Stimulated activated CD4-positive, alpha-beta T cell treated with anti-CD3 and anti-CD28 coated beads, TNF-alpha, amount 100 ng/mL, for 1 hour (primary cell): Measurements from ENCODE around the gene PRXL2B.
"Not testable (repeated sequence)": the region's sequence is repeated elsewhere in the genome, so short reads cannot be mapped to it uniquely, and the experiment has no call there.

Experiments
- DNase-seq, 3 donors: peaks; one replicate each; pipeline ENCODE4 v3.0.0-alpha.2; 2020; ENCODE audit warnings: low read depth in 3 of 3, low spot score in 1 of 3

The PRXL2B gene, protein sequence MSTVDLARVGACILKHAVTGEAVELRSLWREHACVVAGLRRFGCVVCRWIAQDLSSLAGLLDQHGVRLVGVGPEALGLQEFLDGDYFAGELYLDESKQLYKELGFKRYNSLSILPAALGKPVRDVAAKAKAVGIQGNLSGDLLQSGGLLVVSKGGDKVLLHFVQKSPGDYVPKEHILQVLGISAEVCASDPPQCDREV

DNA sequence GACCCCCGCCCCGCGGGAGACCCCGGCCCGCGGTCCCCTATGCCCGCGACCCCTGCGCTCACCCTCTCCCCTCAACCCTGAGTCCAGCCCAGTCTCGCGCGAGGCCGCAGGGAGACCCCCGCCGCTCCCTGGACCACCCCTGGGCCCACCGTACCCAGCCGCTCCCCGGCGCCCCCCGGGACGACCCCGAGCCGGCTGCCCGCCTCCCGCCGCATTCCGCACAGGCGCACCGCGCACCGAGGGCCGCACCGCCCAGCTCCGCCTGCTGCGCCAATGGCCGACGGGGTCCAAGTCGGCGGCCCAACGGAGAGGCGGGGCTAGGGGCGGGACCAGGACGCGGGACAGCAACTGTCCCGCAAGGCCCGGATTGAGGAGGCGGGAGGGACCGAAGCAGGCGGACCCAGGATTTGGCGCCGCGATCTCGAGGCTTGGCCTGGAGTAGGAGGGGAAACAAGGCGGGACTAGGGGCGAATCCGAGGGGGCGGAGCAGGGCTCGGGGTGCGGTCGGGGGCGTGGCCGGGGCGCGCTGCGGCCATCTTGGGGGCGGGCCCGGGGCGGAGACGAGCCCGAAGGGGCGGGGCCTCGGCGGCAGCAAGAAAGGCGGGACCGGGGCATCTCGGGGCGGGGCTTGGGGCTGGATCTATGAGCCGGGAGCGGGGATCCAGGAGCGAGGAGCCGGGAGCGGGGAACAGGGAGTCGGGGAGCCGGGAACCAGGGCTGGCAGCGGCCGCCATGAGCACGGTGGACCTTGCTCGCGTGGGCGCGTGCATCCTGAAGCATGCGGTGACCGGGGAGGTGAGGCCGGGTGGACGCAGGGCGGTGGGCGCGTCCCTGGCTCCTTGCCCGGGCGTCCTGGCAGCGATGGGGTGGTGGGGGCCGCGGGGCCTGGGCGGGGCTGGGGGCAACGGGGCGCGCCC, at the start of gene PRXL2B:
Gene PRXL2B (plus strand): TSS at position 624 of the 917 bp plus-strand sequence. CDS start 109 bp downstream, at position 733.
- peak; percentile 91 to 98 (median 96) for DNase-seq

DNA sequence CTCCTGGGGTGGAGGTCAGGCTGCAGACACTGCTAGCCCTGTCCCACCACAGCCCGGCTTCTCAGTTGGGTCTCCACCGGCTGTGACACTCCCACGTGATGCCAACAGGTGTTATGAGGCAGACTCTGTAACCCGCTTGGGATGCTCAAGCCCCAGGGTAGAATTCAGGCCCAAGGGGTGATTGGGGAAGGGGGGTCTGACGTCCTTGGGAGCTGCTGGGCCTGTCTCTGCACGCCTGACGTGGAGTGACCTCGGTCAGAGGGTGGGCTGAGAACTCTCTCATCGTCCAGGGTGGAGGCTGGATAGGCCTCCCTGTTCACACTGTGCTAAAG, 48.8 kb upstream of the PRXL2B start:
- no peak for DNase-seq

DNA sequence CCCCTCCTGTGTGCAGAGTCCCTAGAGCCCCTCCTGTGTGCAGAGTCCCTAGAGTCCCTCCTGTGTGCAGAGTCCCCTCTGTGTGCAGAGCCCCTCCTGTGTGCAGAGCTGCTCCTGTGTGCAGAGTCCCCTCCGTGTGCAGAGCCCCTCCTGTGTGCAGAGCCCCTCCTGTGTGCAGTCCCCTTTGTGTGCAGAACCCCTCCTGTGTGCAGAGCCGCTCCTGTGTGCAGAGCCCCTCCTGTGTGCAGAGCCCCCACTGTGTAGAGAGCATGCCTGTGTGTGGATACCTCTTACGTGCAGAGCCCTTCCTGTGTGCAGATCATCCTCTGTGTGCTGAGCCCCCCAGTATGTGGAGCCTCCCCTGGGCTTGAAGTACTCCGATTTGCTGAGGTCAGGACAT, 48.2 kb upstream of the PRXL2B start:
- DNase-seq = no peak

DNA sequence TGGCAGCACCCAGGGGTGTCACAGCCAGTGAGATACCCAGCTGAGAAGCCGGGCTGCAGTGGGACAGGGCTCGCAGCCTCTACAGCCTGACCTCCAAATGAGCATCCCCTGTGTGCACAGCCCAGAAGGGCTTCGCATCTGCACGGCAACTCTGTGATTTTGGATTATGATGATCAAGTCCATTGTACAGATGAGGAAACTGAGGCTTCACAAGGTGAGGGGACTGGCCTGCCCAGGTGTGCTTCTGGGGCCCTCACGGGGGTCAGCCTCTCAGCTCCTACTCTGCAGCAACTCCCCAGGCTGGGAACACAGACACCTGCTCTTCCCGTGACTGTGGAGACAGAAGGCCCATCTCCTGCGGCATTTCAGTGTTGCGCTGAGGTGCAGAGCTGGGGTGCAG, 47.7 kb upstream of the PRXL2B start:
- no peak for DNase-seq

DNA sequence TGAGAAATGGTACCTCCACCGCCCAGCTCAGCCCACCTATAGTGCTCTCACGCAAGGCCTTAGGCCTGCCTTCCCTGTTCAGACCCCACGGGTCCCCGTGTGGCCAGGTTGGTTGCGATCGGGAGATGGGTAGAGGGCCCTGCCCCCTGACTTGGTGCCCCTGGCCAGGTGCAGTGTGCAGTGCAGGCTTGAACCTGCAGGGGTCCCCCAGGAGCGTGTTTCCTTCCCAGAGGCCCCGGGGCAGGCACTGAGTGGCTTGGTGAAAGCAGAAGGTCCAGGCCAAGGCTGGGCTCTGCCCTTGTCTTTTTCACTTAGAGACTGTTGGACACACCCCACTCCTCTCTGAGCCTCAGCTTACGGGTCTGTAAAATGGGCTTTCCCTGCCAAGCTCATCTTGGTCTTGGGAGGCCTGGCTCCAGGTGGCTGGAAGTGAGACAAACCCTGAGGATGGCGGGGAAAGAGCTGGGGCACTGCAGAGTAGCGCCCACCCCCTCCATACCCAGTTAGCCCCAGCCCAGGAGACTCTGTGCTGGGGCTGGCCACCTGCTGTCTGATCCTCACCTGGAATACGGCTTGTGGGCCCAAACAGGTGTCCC, 47.2 kb upstream of the PRXL2B start:
- DNase-seq = no peak

DNA sequence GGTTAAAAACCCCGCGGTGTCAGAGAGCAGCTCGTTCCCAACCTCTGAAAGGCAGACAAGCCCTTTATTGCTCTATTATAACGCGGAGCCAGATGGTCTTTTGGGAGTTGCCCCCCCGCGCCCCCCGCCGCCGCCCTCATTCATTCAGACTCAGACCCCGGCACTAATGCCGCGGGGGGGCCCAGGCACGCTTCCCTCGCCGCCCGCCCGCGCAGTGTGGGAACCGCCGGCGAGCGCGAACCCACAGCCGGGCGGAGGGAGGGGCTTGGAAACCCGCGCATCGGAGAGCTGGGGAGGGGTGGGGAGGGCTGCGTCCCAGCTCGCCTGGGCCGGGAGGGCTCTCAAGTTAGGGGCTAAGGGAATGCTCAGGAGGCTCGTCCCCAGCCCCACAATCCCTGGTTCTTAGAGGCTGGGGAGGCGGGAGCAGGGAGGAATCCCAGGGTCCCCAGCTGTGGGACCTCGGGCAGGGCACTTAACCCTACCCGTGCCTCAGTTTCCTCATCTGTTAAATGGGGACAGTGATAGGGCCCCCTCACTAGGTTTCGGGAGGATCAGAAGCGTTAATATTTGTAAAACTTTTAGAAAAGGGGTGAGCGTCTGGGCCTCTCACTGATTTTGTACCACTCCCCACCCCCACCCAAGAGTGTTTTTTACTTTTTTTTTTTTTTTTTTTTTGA, 45.6 kb upstream of the PRXL2B start:
- DNase-seq = no peak

DNA sequence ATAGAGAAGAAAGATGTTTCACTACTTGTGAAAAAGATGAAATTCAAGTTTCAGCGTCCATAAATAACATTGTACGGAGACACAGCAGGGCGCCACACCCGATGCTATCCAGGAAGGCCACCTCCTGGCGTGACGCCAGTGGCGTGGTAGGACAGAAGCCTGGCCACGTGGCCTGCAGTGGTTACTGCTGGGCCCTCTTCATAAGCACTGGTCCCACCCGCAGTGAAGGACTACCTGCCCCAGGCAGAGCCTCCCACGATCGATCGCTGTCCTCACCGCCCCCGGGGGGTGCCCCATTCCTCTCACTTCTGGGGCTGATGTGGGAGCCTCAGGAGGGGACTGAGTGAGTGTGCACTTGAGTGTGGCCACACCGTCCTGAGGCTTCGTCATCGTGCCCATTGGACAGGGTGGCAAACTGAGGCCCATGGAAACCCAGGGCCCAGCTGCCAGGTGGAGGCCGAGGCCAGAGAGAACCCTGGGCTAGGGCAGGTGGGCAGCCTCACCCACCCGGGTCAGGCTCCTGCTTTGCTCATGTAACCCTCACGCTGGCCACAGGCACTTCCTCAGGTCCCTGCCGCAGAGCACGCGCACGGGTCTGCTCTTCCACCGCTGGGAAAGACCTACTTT, 44.8 kb upstream of the PRXL2B start:
- no peak for DNase-seq

DNA sequence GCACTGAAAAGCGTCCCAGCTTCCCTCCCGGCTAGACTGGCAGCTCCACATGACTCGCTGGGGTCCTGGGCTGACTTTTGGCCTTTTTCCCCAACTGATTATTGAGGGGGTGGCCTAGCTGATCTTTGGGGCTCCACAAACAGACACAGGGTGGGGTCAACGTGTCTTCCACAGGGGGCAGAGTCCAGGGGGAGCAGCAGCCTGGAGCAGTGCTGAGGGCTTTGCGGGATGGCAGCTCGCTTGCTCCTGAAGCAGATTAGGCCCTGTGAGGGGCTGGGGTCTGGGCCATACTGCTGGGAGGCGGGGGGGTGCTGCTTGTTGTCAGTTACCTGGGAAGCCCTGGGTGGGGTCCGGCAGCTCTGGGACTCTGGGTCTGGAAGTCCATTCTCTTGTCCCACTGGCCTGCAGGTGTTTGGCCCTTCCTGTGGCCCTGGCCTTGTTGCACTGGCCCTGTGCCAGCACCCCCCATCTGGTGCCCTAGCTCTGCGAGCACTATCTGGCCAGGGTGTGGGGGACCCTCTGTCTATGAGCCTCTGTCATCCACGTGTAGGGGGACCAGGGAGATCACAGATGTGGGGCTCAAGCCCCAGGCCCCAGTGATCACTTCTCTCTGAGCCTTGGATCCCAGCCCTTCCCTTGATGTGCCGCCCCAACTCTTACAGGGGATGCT, 44.2 kb upstream of the PRXL2B start:
- no peak for DNase-seq

DNA sequence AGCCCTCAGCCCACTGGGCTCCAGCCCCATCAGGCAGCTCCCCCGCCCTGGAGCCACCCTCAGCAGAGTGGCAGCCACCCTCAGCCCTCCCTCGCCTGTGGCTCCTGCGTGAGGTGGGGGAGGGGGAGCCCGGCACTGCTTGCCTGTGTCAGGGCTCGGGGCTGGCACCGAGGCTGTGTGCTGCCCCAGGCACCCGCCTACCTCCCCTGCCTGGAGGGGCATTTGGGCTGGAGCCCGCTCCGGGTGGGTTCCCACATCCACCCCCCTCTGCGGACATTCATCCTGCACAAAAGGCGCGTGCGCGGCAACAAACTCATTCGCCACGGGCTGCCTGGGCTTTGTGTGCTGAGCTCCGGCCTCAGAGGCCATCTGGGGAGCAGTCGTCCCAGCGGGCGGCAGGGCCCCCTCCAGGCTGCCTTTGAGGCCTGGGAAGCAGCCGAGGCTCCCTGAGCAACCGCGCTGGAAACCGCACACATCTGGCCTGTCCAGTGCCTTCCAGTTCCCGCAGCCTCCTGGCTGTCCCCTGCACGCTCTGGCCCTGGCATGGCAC, 43.0 kb upstream of the PRXL2B start:
- DNase-seq = no peak

DNA sequence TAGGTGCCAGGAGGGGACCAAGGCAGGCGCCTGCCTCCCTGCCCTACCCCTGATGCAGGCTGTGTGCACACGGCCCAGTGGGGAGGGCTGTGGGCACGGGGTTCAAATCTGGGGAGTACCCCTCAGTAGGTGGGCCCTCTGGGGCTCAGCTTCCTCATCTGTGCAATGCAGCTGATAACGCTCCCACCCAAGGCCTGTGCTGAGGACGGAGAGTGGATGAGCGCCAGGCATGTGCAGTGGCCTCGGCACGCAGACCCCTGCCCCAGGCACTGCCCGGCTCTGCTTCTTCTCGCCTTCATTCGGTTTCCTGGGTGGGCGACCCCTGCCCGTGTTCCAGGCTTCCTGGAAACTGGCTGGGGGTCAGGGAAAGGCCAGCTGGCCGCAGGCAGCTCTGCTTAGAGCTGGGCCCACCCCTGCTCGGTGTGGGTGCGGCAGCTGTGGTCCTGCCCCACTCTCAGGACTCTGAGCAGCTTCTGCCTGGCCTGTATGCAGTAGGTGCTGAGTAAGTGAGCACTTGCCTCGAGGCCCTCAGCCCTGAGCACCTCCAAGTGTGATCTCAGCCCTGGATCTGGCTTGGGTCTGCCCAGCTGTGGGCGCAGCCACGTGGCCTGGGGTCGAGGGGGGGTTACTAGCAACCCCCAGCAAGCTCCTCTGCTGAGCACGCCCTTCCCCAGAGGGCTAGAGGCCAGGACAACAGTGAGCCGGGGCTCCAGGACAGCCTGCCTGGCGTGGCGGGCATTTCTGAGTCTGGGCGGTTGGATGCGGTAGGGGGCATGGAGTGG, 42.3 kb upstream of the PRXL2B start:
- no peak for DNase-seq

DNA sequence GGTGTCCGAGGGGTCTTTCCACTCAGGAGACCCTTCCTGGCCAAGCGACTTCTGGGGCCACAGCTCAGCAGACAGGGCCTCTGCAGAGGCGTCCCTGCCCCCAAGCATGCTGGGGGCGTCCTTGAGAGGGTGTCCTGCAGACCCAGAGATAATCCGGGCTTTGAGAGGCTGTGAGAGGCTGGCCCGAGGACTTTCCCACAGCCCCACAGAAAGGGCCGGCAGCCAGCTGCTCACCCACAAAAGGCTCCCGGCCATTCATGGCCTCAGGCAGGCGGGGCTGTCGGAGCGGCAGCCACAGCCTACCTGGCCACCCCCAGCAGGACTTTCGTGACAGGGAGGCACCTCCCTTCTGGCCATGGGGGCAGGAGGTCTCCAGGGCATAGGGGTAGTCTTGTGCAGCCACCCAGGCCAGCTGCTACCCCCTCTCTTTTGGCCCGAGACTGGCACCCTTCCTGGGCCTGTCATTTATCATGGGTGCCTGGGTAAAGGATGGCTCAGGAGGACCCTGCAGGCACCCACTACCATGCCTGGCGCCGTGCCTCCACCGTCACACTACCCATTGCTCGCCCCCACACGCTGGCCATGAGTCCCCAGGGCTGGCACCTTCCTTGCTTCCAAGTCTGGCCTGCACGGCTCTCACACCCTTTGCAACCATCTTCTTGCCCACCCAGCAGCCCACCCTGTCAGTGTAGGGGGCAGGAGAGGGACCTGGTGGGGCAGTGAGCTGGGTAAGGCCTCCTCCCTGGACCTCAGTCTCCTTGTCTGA, 41.5 kb upstream of the PRXL2B start:
- DNase-seq = no peak

DNA sequence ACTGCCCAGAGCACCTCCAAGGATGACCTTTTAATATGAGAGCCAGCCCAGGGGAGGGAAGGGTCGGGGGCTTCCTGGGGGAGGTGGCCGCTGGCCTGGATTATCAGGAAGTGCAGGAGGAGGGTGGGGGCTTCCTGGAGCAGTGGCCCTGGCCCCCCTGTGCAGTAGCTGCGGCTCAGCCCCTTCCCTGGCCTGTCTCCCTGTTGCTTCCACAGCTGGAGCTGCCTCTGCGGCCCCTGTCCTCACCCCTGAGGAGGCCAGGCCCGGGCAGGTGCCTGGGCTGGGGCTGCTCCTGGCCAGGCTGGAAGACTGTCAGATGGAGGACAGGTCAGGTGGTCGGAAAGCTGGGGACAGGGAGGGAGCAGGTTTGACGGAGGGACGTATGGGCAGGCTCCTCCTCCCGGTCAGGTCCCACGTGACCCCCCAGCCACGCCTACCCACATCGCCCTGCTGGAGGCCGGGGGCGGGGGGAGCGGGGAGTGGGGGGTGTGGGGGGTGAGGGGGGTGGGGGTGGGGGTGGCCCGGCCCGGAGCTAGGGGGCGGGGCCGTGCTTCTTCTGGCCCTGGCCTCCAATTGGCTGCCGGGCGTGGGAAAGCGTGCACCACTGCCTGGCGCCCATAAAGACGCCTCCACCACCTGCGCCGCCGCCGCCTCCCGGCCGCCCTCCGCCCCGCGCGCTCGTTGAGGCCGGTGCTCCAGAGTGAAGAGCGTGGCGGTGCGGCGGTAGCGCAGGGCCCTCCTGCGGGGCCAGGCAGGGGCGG, 40.6 kb upstream of the PRXL2B start:
- DNase-seq = peak; percentile 73 to 81 (median 78)

DNA sequence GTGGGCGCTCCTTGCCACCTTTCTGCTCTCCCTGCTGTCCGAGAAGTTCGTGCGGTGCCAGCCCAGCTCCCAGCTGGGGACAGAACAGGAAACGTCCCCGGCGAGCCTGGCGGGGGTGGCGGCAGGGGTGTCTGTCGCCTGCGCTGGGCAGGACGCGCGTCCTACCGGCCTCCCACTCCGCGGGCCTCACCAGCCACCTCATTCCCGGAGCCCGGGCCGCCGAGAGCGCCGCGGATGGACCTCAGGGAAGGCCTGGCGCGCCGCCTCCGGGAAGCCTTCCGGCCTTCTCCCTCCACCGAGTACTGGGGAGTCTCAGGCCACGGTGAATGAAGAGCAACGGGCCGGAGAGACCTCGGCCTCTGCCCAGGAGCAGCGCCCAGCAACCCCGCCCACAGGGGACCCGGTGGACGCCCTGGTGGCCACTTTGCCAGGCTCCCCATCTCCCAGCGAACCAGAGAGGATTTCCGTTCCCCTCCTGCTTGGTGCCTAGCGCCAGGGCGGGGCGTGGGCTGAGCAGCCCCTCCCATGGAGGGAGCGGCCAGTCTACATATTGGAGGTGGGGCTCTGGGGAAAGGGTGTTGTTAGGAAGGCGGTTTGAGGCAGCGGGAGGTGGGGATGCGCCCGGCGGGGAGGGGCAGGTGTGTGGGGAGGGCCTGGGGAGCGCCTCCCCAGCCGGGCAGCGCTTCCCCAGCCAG, 39.9 kb upstream of the PRXL2B start:
- peak; percentile 60 to 65 (median 63) for DNase-seq

DNA sequence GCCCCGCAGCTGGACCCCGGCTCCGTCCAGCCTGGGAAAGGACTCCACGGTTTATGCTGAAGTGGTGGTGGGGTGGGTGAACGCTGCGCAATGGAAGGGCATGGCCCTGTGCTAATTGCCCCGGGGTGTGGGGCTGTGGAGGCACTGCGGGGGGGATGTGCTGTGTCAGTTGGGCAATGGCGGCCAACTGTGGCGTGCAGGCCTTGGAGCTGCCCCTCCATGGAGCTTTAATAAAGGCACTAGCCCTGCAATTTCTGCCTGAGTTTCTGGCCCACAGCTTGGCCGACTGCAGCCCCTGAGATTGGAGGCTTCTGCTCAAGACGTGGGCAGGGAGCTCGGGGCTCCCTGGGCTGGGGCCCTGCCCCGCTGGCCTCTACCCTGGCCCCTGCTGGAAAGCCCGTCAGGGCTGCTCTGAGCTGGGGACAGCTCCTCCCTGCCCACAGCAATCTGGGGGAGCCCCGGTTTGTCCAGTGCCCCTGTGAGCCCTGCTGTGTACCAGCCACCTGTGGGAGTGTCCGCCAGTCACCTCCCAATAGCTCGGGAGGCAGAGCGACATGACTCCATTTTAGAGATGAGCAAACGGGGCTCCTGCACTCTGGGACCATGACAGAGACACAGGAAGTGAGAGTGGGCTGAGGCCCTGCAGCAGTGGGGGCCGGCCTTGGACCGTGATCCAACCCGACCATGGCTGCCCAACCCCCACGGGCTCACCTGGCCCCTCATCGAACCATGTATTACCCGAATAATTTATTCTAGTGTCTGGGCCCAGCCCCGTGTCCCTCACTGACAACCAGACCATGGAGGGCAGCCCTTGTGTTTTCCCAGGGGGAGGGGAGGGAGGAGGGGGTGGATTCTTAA, 39.1 kb upstream of the PRXL2B start:
- no peak for DNase-seq

DNA sequence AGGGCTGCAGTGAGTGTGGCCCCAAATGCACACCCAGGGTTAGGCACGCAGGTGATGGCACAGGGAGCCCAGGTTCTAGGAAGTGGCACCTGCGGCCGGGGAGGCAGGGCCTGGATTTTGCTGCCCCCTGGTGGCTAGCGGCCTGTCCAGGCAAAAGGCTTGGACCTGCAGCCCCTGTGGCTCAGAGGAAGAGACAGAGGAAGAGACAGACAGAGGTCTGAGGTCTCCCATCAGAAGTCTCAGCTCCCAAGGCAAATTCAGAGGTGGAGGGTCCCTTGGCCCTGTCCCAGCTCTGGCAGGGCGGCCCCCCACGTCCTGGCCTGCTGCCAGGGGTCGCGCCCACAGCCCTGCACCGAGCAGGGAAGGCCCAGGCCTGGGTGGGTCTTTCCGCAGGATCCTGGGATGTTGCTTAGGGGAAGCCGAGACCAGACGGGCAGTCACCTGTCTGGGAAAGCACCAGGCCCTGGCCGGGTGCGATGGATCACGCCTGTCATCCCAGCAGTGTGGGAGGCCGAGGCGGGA, 38.4 kb upstream of the PRXL2B start:
- DNase-seq = peak; percentile 64 to 78 (median 67)

DNA sequence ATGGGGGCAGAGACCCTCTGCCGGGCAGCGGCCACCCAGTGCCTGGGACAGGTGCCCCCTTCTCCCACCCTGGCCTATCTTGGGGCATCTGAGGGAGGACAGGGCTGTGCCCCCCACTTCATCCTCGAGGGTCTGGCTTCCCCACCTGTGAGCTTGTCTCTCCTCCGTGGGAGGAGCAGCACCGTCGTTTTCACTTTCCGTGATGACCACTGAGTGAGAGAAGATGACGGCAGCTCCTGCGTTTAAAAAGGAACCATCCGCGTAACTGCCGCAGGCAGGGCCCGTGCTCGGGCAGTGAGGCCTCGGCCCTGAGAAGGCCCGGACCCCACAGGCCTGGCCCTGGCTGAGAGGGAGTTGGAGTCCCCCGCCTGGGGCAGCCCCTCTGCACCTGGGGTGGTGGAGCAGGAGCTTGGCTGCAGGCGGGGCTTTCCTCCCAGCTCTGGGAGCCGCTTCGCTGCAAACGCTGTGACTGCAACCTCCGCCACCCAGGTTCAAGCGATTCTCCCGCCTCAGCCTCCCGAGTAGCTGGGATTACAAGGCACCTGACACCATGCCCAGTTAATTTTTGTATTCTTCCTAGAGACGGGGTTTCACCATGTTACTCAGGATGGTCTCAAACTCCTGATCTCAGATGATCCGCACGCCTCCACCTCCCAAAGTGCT, 37.1 kb upstream of the PRXL2B start:
- not testable (repeated sequence) for DNase-seq
